ENCODE data around the gene ABCC11. TPM values are rescaled to one million over a fixed set of nuclear protein-coding genes. Genes with fewer than 3 reads are reported as not detected.

ABCC11 gene
- total RNA-seq, 6 experiments from 2014 or later = 0.05 to 0.26 (median 0.12) TPM; not detected in 3

GRCh38 chr16:48217708-48218107, 29.6 kb downstream of the ABCC11 start:
- Mint-ChIP-seq H3K4me1 (ENCODE audit: low read depth) (no peaks in the 10 kb centered on the region), H3K4me3 (no peak overlapping the region), H3K27me3 (ENCODE audit: insufficient read depth) (peaks cover 18% of the 10 kb centered on the region), H3K36me3 (ENCODE audit: low read depth) (no peaks in the 10 kb centered on the region), H3K27ac (no peak overlapping the region), H3K9me3 (no peaks in the 10 kb centered on the region)
- DNase-seq = no peak
- TF ChIP-seq CTCF (IDR thresholded peaks at IDR 0.05) = no peak

- no peak overlapping the region for H3K4me3 Mint-ChIP-seq
- H3K27ac Mint-ChIP-seq = no peak overlapping the region
- no peaks in the 10 kb centered on the region for H3K4me1 Mint-ChIP-seq (ENCODE audit: low read depth)
- DNase-seq = no peak
- no peaks in the 10 kb centered on the region for H3K9me3 Mint-ChIP-seq
- H3K36me3 Mint-ChIP-seq (ENCODE audit: low read depth) = no peaks in the 10 kb centered on the region
- TF ChIP-seq CTCF (IDR thresholded peaks at IDR 0.05) = no peak
- H3K27me3 Mint-ChIP-seq (ENCODE audit: insufficient read depth) = peaks cover 25% of the 10 kb centered on the region
Measured at GRCh38 chr16:48215738-48216137, 31.6 kb downstream of the ABCC11 start.

- no peak for TF ChIP-seq CTCF (IDR thresholded peaks at IDR 0.05)
- no peak overlapping the region for H3K27ac Mint-ChIP-seq
- H3K36me3 Mint-ChIP-seq (ENCODE audit: low read depth) = no peaks in the 10 kb centered on the region
- H3K4me1 Mint-ChIP-seq (ENCODE audit: low read depth) = peaks cover 1% of the 10 kb centered on the region; the same call in 1 of the 2 replicates
- H3K27me3 Mint-ChIP-seq (ENCODE audit: insufficient read depth) = peaks cover 35% of the 10 kb centered on the region
- no peak overlapping the region for H3K4me3 Mint-ChIP-seq
- no peak for DNase-seq
- H3K9me3 Mint-ChIP-seq = no peaks in the 10 kb centered on the region
Measured at GRCh38 chr16:48212033-48212432, 35.3 kb downstream of the ABCC11 start.

DNA sequence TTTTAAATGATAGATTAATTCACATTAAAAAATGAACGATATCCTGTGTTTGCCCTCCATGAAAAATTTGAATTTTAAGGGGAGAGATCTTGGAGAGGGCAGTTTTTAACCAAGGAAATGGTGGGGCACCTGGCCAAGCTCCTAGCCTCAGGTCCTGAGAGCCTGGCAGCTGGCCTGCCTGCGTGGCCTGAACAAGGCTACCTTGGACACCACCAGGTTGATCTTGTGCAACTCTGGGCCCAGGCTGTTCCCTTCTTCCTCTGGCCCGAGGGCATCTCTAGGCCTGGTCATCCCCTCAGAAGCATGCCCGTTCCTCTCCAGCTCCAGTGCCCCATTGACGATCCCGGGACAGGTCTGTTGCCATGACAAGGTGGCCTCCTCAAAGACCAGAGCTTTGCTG, 36.6 kb downstream of the ABCC11 start:
- Mint-ChIP-seq H3K4me3 (no peak overlapping the region), H3K9me3 (no peaks in the 10 kb centered on the region), H3K4me1 (ENCODE audit: low read depth) (peaks cover 6% of the 10 kb centered on the region; the same call in 1 of the 2 replicates), H3K27me3 (ENCODE audit: insufficient read depth) (peaks cover 38% of the 10 kb centered on the region), H3K36me3 (ENCODE audit: low read depth) (no peaks in the 10 kb centered on the region), H3K27ac (no peak overlapping the region)
- DNase-seq = no peak
- no peak for TF ChIP-seq CTCF (IDR thresholded peaks at IDR 0.05)

GRCh38 chr16:48206594-48207242, 40.6 kb downstream of the ABCC11 start:
- no peak overlapping the region for H3K27ac Mint-ChIP-seq
- no peak for TF ChIP-seq CTCF (IDR thresholded peaks at IDR 0.05)
- H3K4me3 Mint-ChIP-seq = no peak overlapping the region
- peaks cover 6% of the 10 kb centered on the region; the same call in 1 of the 2 replicates for H3K4me1 Mint-ChIP-seq (ENCODE audit: low read depth)
- H3K36me3 Mint-ChIP-seq (ENCODE audit: low read depth) = no peaks in the 10 kb centered on the region
- DNase-seq = no peak
- peaks cover 27% of the 10 kb centered on the region for H3K27me3 Mint-ChIP-seq (ENCODE audit: insufficient read depth)
- H3K9me3 Mint-ChIP-seq = no peaks in the 10 kb centered on the region

Data from HFFc6 (cell line).